ENCODE measurements around the gene TIAM1. TPM values are rescaled to one million over a fixed set of nuclear protein-coding genes. Genes with fewer than 3 reads are reported as not detected.

The TIAM1 gene
- total RNA-seq, 1 donor from 2014 or later: 131 TPM

GRCh38 chr21:31261759-31262158, 82.3 kb downstream of the TIAM1 start:
- Mint-ChIP-seq H3K27ac (ENCODE audit: unreplicated experiment) (no peak overlapping the region), H3K4me1 (ENCODE audit: unreplicated experiment) (peaks cover 6% of the 10 kb centered on the region)
- no peak for TF ChIP-seq CTCF (IDR thresholded peaks at IDR 0.05; ENCODE audit: unreplicated experiment)

GRCh38 chr21:31260790-31261189, 83.3 kb downstream of the TIAM1 start:
- Mint-ChIP-seq H3K4me3 (ENCODE audit: unreplicated experiment) (no peak overlapping the region), H3K9me3 (ENCODE audit: unreplicated experiment) (no peaks in the 10 kb centered on the region), H3K4me1 (ENCODE audit: unreplicated experiment) (peaks cover 6% of the 10 kb centered on the region), H3K27me3 (ENCODE audit: unreplicated experiment) (peaks cover 5% of the 10 kb centered on the region), H3K27ac (ENCODE audit: unreplicated experiment) (no peak overlapping the region), H3K36me3 (ENCODE audit: low read depth, unreplicated experiment) (peaks cover 27% of the 10 kb centered on the region)
- no peak for DNase-seq (ENCODE audit: low spot score)
- no peak for TF ChIP-seq CTCF (IDR thresholded peaks at IDR 0.05; ENCODE audit: unreplicated experiment)

More at GRCh38 chr21:31261759-31262158, 82.3 kb downstream of the TIAM1 start:
- DNase-seq (ENCODE audit: low spot score): no peak
- H3K4me3 Mint-ChIP-seq (ENCODE audit: unreplicated experiment): no peak overlapping the region
- H3K27me3 Mint-ChIP-seq (ENCODE audit: unreplicated experiment): peaks cover 5% of the 10 kb centered on the region
- H3K9me3 Mint-ChIP-seq (ENCODE audit: unreplicated experiment): no peaks in the 10 kb centered on the region
- peaks cover 36% of the 10 kb centered on the region for H3K36me3 Mint-ChIP-seq (ENCODE audit: low read depth, unreplicated experiment)

- no peak for TF ChIP-seq CTCF (IDR thresholded peaks at IDR 0.05; ENCODE audit: unreplicated experiment)
- H3K4me3 Mint-ChIP-seq (ENCODE audit: unreplicated experiment): no peak overlapping the region
- peak overlapping the region; percentile 48 for H3K27ac Mint-ChIP-seq (ENCODE audit: unreplicated experiment)
- H3K4me1 Mint-ChIP-seq (ENCODE audit: unreplicated experiment): peaks cover 15% of the 10 kb centered on the region
- peaks cover 5% of the 10 kb centered on the region for H3K27me3 Mint-ChIP-seq (ENCODE audit: unreplicated experiment)
- H3K9me3 Mint-ChIP-seq (ENCODE audit: unreplicated experiment): no peaks in the 10 kb centered on the region
- peaks cover 5% of the 10 kb centered on the region for H3K36me3 Mint-ChIP-seq (ENCODE audit: low read depth, unreplicated experiment)
- no peak for DNase-seq (ENCODE audit: low spot score)
Measured at GRCh38 chr21:31258073-31258472, 86.0 kb downstream of the TIAM1 start.

- Mint-ChIP-seq H3K9me3 (ENCODE audit: unreplicated experiment) (no peaks in the 10 kb centered on the region), H3K27ac (ENCODE audit: unreplicated experiment) (no peak overlapping the region), H3K36me3 (ENCODE audit: low read depth, unreplicated experiment) (peaks cover 3% of the 10 kb centered on the region), H3K27me3 (ENCODE audit: unreplicated experiment) (peaks cover 5% of the 10 kb centered on the region), H3K4me3 (ENCODE audit: unreplicated experiment) (peak overlapping the region; percentile 39), H3K4me1 (ENCODE audit: unreplicated experiment) (peaks cover 15% of the 10 kb centered on the region)
- no peak for TF ChIP-seq CTCF (IDR thresholded peaks at IDR 0.05; ENCODE audit: unreplicated experiment)
- DNase-seq (ENCODE audit: low spot score): no peak
Measured at GRCh38 chr21:31257265-31257664, 86.8 kb downstream of the TIAM1 start.

GRCh38 chr21:31255896-31256295, 88.2 kb downstream of the TIAM1 start:
- no peak for TF ChIP-seq CTCF (IDR thresholded peaks at IDR 0.05; ENCODE audit: unreplicated experiment)
- DNase-seq (ENCODE audit: low spot score): no peak

More at GRCh38 chr21:31255896-31256295, 88.2 kb downstream of the TIAM1 start:
- peaks cover 15% of the 10 kb centered on the region for H3K4me1 Mint-ChIP-seq (ENCODE audit: unreplicated experiment)
- peaks cover 5% of the 10 kb centered on the region for H3K36me3 Mint-ChIP-seq (ENCODE audit: low read depth, unreplicated experiment)
- no peak overlapping the region for H3K4me3 Mint-ChIP-seq (ENCODE audit: unreplicated experiment)
- peaks cover 5% of the 10 kb centered on the region for H3K27me3 Mint-ChIP-seq (ENCODE audit: unreplicated experiment)
- no peak overlapping the region for H3K27ac Mint-ChIP-seq (ENCODE audit: unreplicated experiment)
- no peaks in the 10 kb centered on the region for H3K9me3 Mint-ChIP-seq (ENCODE audit: unreplicated experiment)
